ENCODE results near the gene RAB9A.

- TF ChIP-seq, protein P1, sequence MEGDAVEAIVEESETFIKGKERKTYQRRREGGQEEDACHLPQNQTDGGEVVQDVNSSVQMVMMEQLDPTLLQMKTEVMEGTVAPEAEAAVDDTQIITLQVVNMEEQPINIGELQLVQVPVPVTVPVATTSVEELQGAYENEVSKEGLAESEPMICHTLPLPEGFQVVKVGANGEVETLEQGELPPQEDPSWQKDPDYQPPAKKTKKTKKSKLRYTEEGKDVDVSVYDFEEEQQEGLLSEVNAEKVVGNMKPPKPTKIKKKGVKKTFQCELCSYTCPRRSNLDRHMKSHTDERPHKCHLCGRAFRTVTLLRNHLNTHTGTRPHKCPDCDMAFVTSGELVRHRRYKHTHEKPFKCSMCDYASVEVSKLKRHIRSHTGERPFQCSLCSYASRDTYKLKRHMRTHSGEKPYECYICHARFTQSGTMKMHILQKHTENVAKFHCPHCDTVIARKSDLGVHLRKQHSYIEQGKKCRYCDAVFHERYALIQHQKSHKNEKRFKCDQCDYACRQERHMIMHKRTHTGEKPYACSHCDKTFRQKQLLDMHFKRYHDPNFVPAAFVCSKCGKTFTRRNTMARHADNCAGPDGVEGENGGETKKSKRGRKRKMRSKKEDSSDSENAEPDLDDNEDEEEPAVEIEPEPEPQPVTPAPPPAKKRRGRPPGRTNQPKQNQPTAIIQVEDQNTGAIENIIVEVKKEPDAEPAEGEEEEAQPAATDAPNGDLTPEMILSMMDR (IDR thresholded peaks at IDR 0.05): no peak
- TF ChIP-seq POLR2A (IDR thresholded peaks at IDR 0.05): peak in 1 of 2 donors; percentile 67
These were observed 35.9 kb upstream of the RAB9A start, which contains the start of gene TCEANC for GRCh38 chrX:13652850-13653693.
